Ishikawa (cell line): ENCODE measurements around the gene FDXACB1.

Experiments
- CEBPB ChIP-seq: IDR thresholded peaks from 2 replicates; pipeline ENCODE4 v1.6.1; 2012
- CREB1 ChIP-seq: IDR thresholded peaks from 2 replicates; pipeline ENCODE4 v1.6.1; 2012; ENCODE audit warnings: low read depth
- EGR1 ChIP-seq: IDR thresholded peaks from 2 replicates; pipeline ENCODE4 v1.6.1; 2012
- EP300 ChIP-seq: IDR thresholded peaks from 2 replicates; pipeline ENCODE4 v1.6.1; 2012; ENCODE audit warnings: borderline replicate concordance
- FOXM1 ChIP-seq: IDR thresholded peaks from 2 replicates; pipeline ENCODE4 v1.6.1; 2012; ENCODE audit warnings: low read depth, borderline replicate concordance
- NFIC ChIP-seq: IDR thresholded peaks from 2 replicates; pipeline ENCODE4 v1.6.1; 2012
- RAD21 ChIP-seq: IDR thresholded peaks from 2 replicates; pipeline ENCODE4 v1.6.1; 2012; ENCODE audit warnings: low read depth
- TAF1 ChIP-seq: IDR thresholded peaks from 2 replicates; pipeline ENCODE4 v1.6.1; 2012; ENCODE audit warnings: low read depth, mild to moderate bottlenecking
- TCF12 ChIP-seq: IDR thresholded peaks from 2 replicates; pipeline ENCODE4 v1.6.1; 2012; ENCODE audit warnings: low read depth
- TEAD4 ChIP-seq: IDR thresholded peaks from 2 replicates; pipeline ENCODE4 v1.6.1; 2012
- YY1 ChIP-seq: IDR thresholded peaks from 2 replicates; pipeline ENCODE4 v1.6.1; 2012; ENCODE audit warnings: low read depth
- ZBTB7A ChIP-seq: IDR thresholded peaks from 2 replicates; pipeline ENCODE4 v1.6.1; 2012; ENCODE audit warnings: low read depth
- TF ChIP-seq, protein P1 (sequence below): IDR thresholded peaks from 2 replicates; pipeline ENCODE4 v1.6.1; 2012
- TF ChIP-seq, protein P2 (sequence below): IDR thresholded peaks from 2 replicates; pipeline ENCODE4 v1.6.1; 2012; ENCODE audit warnings: low read depth, mild to moderate bottlenecking
- TF ChIP-seq, protein P3 (sequence below): IDR thresholded peaks from 2 replicates; pipeline ENCODE4 v1.6.1; 2012

FDXACB1 gene

DNA sequence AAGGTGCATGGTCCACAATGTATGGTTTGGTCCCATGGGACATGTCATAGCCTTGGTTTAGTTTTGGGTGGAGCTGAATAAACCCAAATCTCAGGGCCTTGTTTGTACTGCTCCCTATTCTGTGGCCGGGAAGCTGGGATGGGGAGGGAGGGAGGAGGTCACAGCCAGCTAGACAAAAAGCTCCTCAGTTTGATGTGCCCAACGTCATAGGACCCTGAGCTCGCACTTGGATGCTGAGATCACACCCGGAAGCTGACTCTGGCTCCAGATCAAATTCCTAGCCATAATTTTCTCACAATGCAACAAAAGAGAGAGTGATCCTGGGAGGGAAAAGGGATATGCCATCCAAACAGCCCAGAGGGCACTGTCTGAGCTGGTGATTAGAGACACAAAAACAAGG, 35.0 kb upstream of the FDXACB1 start:
- TF ChIP-seq NFIC (peak; percentile 47), FOXM1 (no peak), TEAD4 (0 out of 2 replicates have a peak, but pooled peaks have one; percentile 18), YY1 (no peak), CEBPB (no peak), CREB1 (no peak), EGR1 (no peak)
- TF ChIP-seq, protein P1, sequence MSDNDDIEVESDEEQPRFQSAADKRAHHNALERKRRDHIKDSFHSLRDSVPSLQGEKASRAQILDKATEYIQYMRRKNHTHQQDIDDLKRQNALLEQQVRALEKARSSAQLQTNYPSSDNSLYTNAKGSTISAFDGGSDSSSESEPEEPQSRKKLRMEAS = no peak

DNA sequence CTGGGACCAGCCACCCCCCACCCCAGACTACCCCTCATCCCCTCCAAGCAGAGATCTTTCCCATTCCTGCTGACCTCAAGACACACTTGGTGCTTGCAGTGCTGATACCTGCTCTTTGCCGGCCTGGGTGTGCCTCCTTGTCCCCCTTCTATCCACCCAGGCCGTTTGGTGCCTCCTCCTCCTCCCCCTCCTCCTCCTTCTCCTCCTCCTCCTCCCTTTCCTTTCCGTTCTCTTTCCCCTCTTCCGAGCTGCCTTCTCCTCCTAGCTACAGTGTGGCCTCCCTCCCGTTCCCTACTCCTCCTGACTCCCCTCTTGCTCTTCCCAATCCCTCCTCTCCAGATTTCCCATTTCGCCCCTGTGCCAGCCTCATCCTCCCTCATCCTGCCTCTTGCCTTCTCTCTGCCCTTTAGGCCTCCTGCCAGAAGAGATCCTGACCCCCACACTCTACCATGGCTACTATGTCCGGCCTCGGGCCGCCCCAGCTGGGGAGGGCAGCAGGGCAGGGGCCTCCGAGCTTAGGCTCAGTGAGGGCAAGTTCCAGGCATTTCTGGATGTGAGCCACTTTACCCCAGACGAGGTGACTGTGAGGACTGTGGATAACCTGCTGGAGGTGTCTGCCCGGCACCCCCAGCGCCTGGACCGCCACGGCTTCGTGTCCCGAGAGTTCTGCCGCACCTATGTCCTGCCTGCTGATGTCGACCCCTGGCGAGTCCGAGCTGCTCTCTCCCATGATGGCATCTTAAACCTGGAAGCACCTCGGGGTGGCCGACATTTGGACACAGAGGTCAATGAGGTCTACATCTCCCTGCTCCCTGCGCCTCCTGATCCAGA, 34.3 kb upstream of the FDXACB1 start:
- TF ChIP-seq TCF12 = no peak
- TF ChIP-seq, protein P2, sequence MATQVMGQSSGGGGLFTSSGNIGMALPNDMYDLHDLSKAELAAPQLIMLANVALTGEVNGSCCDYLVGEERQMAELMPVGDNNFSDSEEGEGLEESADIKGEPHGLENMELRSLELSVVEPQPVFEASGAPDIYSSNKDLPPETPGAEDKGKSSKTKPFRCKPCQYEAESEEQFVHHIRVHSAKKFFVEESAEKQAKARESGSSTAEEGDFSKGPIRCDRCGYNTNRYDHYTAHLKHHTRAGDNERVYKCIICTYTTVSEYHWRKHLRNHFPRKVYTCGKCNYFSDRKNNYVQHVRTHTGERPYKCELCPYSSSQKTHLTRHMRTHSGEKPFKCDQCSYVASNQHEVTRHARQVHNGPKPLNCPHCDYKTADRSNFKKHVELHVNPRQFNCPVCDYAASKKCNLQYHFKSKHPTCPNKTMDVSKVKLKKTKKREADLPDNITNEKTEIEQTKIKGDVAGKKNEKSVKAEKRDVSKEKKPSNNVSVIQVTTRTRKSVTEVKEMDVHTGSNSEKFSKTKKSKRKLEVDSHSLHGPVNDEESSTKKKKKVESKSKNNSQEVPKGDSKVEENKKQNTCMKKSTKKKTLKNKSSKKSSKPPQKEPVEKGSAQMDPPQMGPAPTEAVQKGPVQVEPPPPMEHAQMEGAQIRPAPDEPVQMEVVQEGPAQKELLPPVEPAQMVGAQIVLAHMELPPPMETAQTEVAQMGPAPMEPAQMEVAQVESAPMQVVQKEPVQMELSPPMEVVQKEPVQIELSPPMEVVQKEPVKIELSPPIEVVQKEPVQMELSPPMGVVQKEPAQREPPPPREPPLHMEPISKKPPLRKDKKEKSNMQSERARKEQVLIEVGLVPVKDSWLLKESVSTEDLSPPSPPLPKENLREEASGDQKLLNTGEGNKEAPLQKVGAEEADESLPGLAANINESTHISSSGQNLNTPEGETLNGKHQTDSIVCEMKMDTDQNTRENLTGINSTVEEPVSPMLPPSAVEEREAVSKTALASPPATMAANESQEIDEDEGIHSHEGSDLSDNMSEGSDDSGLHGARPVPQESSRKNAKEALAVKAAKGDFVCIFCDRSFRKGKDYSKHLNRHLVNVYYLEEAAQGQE = no peak
- TF ChIP-seq TAF1 = no peak
- no peak for TF ChIP-seq EGR1
- TF ChIP-seq, protein P3, sequence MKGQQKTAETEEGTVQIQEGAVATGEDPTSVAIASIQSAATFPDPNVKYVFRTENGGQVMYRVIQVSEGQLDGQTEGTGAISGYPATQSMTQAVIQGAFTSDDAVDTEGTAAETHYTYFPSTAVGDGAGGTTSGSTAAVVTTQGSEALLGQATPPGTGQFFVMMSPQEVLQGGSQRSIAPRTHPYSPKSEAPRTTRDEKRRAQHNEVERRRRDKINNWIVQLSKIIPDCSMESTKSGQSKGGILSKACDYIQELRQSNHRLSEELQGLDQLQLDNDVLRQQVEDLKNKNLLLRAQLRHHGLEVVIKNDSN = no peak
- no peak for TF ChIP-seq CREB1
- TF ChIP-seq RAD21 = no peak

DNA sequence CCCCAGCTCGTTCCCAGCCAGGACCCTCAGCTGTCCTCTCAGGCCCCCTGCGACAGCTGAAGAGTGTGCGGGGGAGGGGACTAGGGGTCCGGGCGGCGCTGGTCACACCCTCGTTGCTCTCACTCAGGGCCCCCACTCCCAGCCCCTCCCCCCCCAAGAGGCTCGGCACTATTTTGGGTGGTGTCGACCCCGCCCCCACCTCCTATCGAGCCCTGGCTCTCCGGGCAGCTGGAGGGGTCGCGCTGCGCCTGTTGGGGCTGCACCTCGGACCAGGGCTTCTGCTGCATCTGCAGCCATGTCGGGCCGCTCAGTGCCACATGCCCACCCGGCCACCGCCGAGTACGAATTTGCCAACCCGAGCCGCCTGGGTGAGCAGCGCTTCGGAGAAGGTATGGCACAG, 33.6 kb upstream of the FDXACB1 start, which contains the start of gene HSPB2:
TSS of gene HSPB2 (plus strand) at position 200 of the 400 bp plus-strand sequence. CDS start at position 296, 96 bp downstream.
- TF ChIP-seq YY1 = no peak
- TF ChIP-seq FOXM1 = no peak
- TF ChIP-seq, protein P1 = no peak
- no peak for TF ChIP-seq ZBTB7A
- no peak for TF ChIP-seq CEBPB
- no peak for TF ChIP-seq TAF1
- TF ChIP-seq EP300 = no peak
- TF ChIP-seq RAD21 = no peak

DNA sequence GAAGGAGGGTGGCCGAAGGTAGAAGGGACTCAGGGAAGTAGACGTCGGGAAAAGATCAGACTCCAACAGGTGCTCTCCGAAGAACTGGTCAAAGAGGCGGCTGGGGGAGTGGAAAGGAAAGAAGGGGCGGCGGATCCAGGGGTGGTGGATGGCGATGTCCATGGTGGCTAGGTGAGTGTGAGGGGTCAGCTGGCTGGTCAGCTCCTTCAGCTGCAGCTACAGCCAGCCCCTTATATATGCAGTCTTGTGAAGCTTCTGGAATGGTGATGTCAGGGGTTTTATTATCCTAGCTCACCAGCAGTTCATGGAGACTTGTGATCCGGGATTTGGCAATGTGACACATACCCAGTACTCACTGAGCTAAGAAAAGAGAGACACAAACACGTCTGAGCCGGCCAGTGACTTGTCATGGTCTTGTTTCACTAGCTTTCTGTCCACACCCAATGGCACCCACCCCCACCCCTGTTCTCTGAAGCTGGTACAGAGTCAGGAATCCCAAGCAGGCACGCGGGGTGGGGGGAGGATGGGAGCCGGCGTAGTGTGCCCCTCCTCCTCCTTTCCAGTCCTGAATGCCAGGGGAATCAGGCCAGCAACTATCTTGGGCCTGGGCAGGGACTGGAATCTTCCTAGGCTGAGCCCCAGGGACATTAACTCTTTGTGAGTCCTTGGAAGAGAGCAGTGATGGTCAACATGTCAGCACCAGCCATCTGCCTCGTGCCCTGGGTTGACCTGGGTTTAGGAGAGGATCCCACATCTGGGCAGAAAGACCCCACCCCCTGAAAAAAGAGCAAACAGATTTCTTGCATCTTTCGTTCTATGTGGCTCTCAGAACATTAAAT, 32.8 kb upstream of the FDXACB1 start, which contains the start of gene CRYAB:
TSS of gene CRYAB (minus strand) at position 208 of the 839 bp plus-strand sequence. CDS start at position 162, 46 bp downstream.
- TF ChIP-seq EP300 (peak; percentile 37; the same call in 1 of the 2 replicates), TEAD4 (peak; percentile 61), NFIC (no peak), TCF12 (peak; percentile 40; the same call in 1 of the 2 replicates), FOXM1 (no peak)

DNA sequence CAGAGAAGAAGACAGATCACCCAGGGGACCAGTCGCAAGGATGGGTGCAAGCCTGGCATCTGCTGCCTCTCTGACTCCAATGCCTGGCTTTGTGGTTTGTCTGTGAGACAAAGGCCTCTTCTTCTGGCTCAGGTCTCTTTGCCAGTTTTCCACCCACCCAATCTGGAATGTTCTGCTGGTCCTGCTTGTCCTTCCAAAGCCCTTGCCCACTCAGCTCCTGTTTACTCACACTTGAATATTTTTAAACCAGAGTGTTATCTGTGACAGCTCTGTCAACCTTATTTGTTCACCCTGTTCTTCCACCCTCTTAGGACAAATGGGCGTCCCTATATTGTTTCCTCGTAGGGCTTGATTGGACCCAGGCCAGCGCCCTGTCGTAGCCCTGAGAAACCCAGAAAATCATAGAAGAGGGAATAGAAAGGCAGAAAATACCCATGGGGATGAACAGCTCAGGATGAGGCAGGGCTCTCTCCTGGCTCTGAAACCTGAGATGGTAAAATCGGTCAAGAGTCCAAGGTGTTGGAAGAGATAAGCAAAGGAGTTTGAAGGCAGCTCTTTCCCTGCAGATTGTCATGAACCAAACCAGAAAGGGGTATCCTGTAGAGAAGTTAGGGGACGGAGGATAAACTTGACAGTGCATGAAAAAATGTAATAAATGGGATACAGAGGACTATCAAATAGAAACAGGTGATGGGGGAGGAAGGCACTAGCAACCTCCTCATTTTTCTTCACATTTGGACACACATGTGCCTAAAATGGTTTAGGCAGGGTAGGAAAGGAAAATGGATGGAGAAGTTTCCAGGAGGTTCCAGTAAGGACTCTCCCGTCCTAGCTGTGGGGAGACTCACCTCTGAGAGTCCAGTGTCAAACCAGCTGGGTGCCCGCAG, 32.0 kb upstream of the FDXACB1 start:
- TF ChIP-seq TEAD4 (no peak), NFIC (no peak)
- TF ChIP-seq, protein P3 = no peak

DNA sequence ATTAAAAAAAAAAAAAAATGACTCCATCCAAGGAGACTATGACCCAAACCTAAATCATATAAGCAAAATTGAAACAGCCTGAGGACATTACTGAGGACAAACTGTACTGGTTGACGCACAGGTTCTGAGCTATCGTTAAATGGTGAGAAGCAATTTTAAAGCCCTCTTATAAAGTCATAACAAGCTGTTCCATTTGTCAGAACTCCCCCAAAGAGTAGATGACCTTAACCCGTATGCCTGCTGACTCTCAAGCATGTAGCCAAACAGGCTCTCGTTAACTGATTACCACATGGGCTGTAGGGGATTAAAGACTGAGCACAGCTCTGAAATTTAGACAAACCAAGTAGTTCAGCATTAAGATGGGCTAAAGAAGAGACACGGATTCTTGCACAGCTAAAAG, 30.4 kb upstream of the FDXACB1 start:
- TF ChIP-seq YY1 (no peak), FOXM1 (no peak), TAF1 (no peak), TCF12 (no peak), RAD21 (no peak), EP300 (no peak), NFIC (no peak), EGR1 (no peak), TEAD4 (no peak), ZBTB7A (no peak), CREB1 (no peak), CEBPB (no peak)
- TF ChIP-seq, protein P2 = no peak
- TF ChIP-seq, protein P3 = no peak
- TF ChIP-seq, protein P1 = no peak
